CMK (cell line): ENCODE results near the gene DDX39A.

Experiments
- DNase-seq: peaks from one replicate; pipeline ENCODE4 v3.0.0-alpha.2; 2010; ENCODE audit warnings: low read depth

The DDX39A gene

DNA sequence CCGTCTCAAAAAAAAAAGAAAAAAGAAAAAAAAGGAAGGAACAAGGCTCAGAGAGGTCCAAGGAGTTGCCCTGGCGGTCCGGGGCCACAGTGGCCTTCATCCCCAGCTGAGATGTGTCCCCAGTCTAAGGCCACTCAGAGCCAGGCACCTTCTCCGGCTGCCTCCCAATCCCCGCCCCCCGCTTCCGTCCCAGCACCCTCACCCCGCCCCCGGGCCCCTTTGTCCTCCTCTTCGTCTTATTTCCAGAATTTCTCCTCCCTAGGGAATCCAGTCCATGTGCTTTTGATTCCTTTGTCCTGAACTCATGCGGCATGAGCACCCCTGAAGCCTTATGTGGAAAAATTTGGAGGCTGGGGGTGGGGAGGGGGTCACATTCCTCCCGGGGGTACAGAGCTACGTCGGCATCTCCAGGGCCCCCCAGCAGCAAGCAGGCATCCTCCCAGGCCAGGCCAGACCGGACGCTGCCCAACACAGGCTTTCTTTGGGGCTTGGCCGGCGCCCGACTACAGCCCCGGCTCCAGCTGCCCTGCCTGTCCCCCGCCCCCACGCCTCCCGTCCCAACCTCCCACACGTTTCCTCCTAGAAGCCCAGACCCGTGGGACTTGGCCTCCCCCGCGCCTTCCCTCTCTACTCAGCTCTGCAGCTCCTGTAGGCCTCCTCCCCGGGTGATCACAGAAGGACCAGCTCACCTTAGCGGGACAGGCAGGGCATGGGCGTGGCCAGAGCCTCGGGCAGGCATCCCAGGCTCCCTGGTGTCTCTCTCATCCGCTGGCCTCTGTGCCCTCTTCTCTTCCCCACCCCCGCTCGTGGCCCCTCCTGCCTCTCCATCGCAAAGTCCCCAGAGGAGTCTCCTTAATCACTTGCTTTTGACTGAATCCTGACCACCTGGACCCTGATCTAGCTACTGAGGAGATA, 55.7 kb downstream of the DDX39A start:
- peak; percentile 88 for DNase-seq

DNA sequence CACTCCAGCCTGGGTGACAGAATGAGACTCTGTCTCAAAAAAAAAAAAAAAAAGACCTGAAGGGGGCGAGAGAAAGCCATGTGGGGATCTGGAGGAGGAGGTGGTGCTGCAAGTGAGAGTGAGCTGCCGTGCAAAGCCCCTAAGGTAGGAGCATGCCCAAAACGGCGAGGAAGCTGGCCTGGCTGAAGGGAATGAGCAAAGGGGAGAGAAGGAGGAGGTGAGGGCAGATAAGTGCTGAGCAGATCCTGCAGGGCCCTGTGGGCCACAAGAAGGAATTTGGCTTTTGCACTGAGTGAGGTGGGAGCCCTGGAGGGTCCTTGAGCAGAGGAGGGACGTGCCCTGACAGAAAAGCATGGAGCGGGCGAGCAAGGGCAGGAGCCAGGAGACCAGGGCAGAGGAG, 57.3 kb downstream of the DDX39A start:
- no peak for DNase-seq
